Measurements from ENCODE around the gene P2RX3.

DNA sequence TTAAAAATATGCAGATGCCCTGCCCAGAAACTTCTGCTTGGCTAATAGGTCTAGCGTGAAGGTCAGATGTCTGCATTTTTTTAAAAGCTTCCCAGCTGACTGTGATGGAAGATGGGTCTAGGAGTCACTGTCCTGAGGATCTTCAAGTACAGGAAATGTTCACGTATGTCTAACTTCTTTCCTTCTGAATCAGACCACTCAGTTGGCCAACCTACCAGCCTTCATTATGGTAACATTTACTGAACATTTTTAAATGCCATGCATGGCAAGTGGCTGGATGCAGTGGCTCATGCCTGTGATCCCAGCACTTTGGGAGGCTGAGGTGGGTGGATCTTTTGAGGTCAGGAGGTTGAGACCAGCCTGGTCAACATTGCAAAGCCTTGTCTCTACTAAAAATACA lies 53.4 kb downstream of the P2RX3 start:
- TF ChIP-seq, protein P1, sequence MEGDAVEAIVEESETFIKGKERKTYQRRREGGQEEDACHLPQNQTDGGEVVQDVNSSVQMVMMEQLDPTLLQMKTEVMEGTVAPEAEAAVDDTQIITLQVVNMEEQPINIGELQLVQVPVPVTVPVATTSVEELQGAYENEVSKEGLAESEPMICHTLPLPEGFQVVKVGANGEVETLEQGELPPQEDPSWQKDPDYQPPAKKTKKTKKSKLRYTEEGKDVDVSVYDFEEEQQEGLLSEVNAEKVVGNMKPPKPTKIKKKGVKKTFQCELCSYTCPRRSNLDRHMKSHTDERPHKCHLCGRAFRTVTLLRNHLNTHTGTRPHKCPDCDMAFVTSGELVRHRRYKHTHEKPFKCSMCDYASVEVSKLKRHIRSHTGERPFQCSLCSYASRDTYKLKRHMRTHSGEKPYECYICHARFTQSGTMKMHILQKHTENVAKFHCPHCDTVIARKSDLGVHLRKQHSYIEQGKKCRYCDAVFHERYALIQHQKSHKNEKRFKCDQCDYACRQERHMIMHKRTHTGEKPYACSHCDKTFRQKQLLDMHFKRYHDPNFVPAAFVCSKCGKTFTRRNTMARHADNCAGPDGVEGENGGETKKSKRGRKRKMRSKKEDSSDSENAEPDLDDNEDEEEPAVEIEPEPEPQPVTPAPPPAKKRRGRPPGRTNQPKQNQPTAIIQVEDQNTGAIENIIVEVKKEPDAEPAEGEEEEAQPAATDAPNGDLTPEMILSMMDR (IDR thresholded peaks at IDR 0.05): no peak
- no peak for TF ChIP-seq POLR2A (IDR thresholded peaks at IDR 0.05)
